Neural cell (in vitro differentiated cells): ENCODE data around the gene TMEM132E. TPM values are rescaled to one million over a fixed set of nuclear protein-coding genes. Genes with fewer than 3 reads are reported as not detected.

Experiments used
- H2AFZ ChIP-seq: fragments of 200-600, 300-800 bp; sonication (generic), shearing (Covaris generic); 2 replicates; pipeline ENCODE4 v1.6.0; 2014; ENCODE audit warnings: low read depth, mild to moderate bottlenecking, antibody characterized with exemption, low read length, moderate library complexity
- H3F3A ChIP-seq: fragments of 200-600 bp; shearing (Covaris generic); 2 replicates; pipeline ENCODE4 v1.6.1; 2016; ENCODE audit warnings: mild to moderate bottlenecking, moderate library complexity, mixed read lengths, antibody characterized with exemption, low read length; ENCODE audit not compliant: insufficient read depth, poor library complexity, severe bottlenecking
- H3K27ac ChIP-seq: fragments of 200-600, 300-800 bp; sonication (generic), shearing (Covaris generic); 2 replicates; pipeline ENCODE4 v1.5.1; 2014; ENCODE audit warnings: mild to moderate bottlenecking, low read length, moderate library complexity
- H3K27me3 ChIP-seq: fragments of 300-800, 200-600 bp; sonication (generic), shearing (Covaris generic); 2 replicates; pipeline ENCODE4 v1.6.0; 2014; ENCODE audit warnings: mild to moderate bottlenecking, low read depth, low read length, moderate library complexity; ENCODE audit not compliant: insufficient read depth
- H3K36me3 ChIP-seq: fragments of 300-800, 200-600 bp; sonication (generic), shearing (Covaris generic); 2 replicates; pipeline ENCODE4 v1.5.1; 2014; ENCODE audit warnings: mild to moderate bottlenecking, antibody characterized with exemption, low read length, moderate library complexity; ENCODE audit not compliant: insufficient read depth
- H3K4me2 ChIP-seq: fragments of 300-800, 200-600 bp; sonication (generic), shearing (Covaris generic); 2 replicates; pipeline ENCODE4 v1.6.0; 2014; ENCODE audit warnings: mild to moderate bottlenecking, low read length
- H3K4me3 ChIP-seq: fragments of 300-800, 200-600 bp; sonication (generic), shearing (Covaris generic); 2 replicates; pipeline ENCODE4 v1.5.1; 2014; ENCODE audit warnings: mild to moderate bottlenecking, low read length, moderate library complexity
- H3K79me2 ChIP-seq: fragments of 200-600 bp; shearing (Covaris generic); replicated peaks from 2 replicates; pipeline ENCODE4 v1.6.0; 2014; ENCODE audit warnings: mild to moderate bottlenecking, low read length, moderate library complexity; ENCODE audit not compliant: insufficient read depth
- H3K9ac ChIP-seq: fragments of 300-800, 200-600 bp; sonication (generic), shearing (Covaris generic); 2 replicates; pipeline ENCODE4 v1.6.1; 2016; ENCODE audit warnings: mild to moderate bottlenecking, low read length, mixed read lengths
- H3K9me2 ChIP-seq: fragments of 200-600 bp; shearing (Covaris generic); 2 replicates; pipeline ENCODE4 v1.6.1; 2016; ENCODE audit warnings: mild to moderate bottlenecking, low read length, mixed read lengths; ENCODE audit not compliant: insufficient read depth
- H3K9me3 ChIP-seq: fragments of 200-600, 300-800 bp; sonication (generic), shearing (Covaris generic); 2 replicates; pipeline ENCODE4 v1.6.1; 2016; ENCODE audit warnings: mild to moderate bottlenecking, mixed run types, low read length, moderate library complexity, mixed read lengths
- H4K20me1 ChIP-seq: fragments of 200-600 bp; shearing (Covaris generic); 2 replicates; pipeline ENCODE4 v1.6.1; 2016; ENCODE audit warnings: mild to moderate bottlenecking, mixed run types; ENCODE audit not compliant: insufficient read depth
- CTCF ChIP-seq: fragments of 450-650 bp; IDR thresholded peaks from 2 replicates; pipeline ENCODE4 v1.5.1; 2014; ENCODE audit warnings: antibody characterized with exemption, mild to moderate bottlenecking, moderate library complexity; ENCODE audit not compliant: poor library complexity, severe bottlenecking
- EP300 ChIP-seq: fragments of 450-650 bp; conservative IDR thresholded peaks from 2 replicates; pipeline ENCODE4 v1.6.1; 2014; ENCODE audit warnings: antibody characterized with exemption, mild to moderate bottlenecking, moderate library complexity; ENCODE audit not compliant: poor library complexity, severe bottlenecking
- EZH2 ChIP-seq: fragments of 200-600, 300-800 bp; shearing (Covaris generic), sonication (generic); IDR thresholded peaks from 2 replicates; pipeline ENCODE4 v1.6.1; 2014; ENCODE audit warnings: antibody characterized with exemption, low read length, borderline replicate concordance, mild to moderate bottlenecking; ENCODE audit not compliant: insufficient read depth, poor library complexity, severe bottlenecking
- MXI1 ChIP-seq: fragments of 450-650 bp; conservative IDR thresholded peaks from 2 replicates; pipeline ENCODE4 v1.6.1; 2014; ENCODE audit warnings: antibody characterized with exemption, mild to moderate bottlenecking; ENCODE audit not compliant: poor library complexity, severe bottlenecking
- POLR2AphosphoS5 ChIP-seq: IDR thresholded peaks from 2 replicates; pipeline ENCODE4 v1.6.1; 2012
- RAD21 ChIP-seq: fragments of 450-650 bp; conservative IDR thresholded peaks from 2 replicates; pipeline ENCODE4 v1.6.1; 2014; ENCODE audit warnings: antibody characterized with exemption, mild to moderate bottlenecking, moderate library complexity
- REST ChIP-seq: IDR thresholded peaks from 2 replicates; pipeline ENCODE4 v1.6.1; 2012; ENCODE audit warnings: borderline replicate concordance
- SMC3 ChIP-seq: fragments of 450-650 bp; conservative IDR thresholded peaks from 2 replicates; pipeline ENCODE4 v1.6.1; 2014; ENCODE audit warnings: antibody characterized with exemption, mild to moderate bottlenecking, moderate library complexity; ENCODE audit not compliant: poor library complexity
- TAF1 ChIP-seq: IDR thresholded peaks from 2 replicates; pipeline ENCODE4 v1.6.1; 2012; ENCODE audit warnings: low read depth
- polyA plus RNA-seq: library from polyadenylated mRNA; depleted of rRNA; stranded (reverse); fragments of >200 nt; gene quantifications from 2 replicates; pipeline ENCODE4 v1.2.3, GENCODE V29; 2014

TMEM132E gene
- polyA plus RNA-seq, 1 donor from 2014 or later, result 1.8 TPM

GRCh38 chr17:34580685-34581445, 1.5 kb downstream of the TMEM132E start:
- H3K27ac ChIP-seq, result no peak overlapping the region
- peak overlapping the region; percentile 86 for H3K4me2 ChIP-seq
- no peaks in the 10 kb centered on the region for H3K9me3 ChIP-seq
- no peaks in the 10 kb centered on the region for H4K20me1 ChIP-seq
- H3K4me3 ChIP-seq, result peak overlapping the region; percentile 79
- H3K9ac ChIP-seq, result peak overlapping the region; percentile 71
- H3K9me2 ChIP-seq, result no peaks in the 10 kb centered on the region
- H2AFZ ChIP-seq, result no peak overlapping the region
- TF ChIP-seq EP300 (no peak), POLR2AphosphoS5 (no peak), CTCF (peak; percentile 55)
- H3K36me3 ChIP-seq, result no peaks in the 10 kb centered on the region
- no peaks in the 10 kb centered on the region for H3K79me2 ChIP-seq
- H3F3A ChIP-seq, result no peaks in the 10 kb centered on the region
- H3K27me3 ChIP-seq, result peaks cover 59% of the 10 kb centered on the region

GRCh38 chr17:34581446-34582184, 2.2 kb downstream of the TMEM132E start:
- no peaks in the 10 kb centered on the region for H3K36me3 ChIP-seq
- H4K20me1 ChIP-seq, result no peaks in the 10 kb centered on the region
- H3K4me3 ChIP-seq, result peak overlapping the region; percentile 79
- peak overlapping the region; percentile 86 for H3K4me2 ChIP-seq
- H3K9me3 ChIP-seq, result no peaks in the 10 kb centered on the region
- no peaks in the 10 kb centered on the region for H3F3A ChIP-seq
- H3K79me2 ChIP-seq, result no peaks in the 10 kb centered on the region
- no peak overlapping the region for H3K27ac ChIP-seq
- H3K9me2 ChIP-seq, result no peaks in the 10 kb centered on the region
- H2AFZ ChIP-seq, result no peak overlapping the region
- TF ChIP-seq SMC3 (no peak), REST (no peak), MXI1 (peak; percentile 25), POLR2AphosphoS5 (peak; percentile 28), TAF1 (no peak), EP300 (no peak), RAD21 (peak; percentile 19), CTCF (no peak), EZH2 (peak; percentile 25)
- H3K27me3 ChIP-seq, result peaks cover 59% of the 10 kb centered on the region
- H3K9ac ChIP-seq, result peak overlapping the region; percentile 71
